H1 (cell line): ENCODE measurements around the gene SYNPO. TPM values are rescaled to one million over a fixed set of nuclear protein-coding genes. Genes with fewer than 3 reads are reported as not detected.

Source experiments
- ATF3 ChIP-seq: IDR thresholded peaks from 2 replicates; pipeline ENCODE4 v1.6.1; 2011; ENCODE audit warnings: low read depth, mild to moderate bottlenecking, low read length; ENCODE audit not compliant: insufficient read depth
- GTF2F1 ChIP-seq: IDR thresholded peaks from 2 replicates; pipeline ENCODE4 v1.6.1; 2012; ENCODE audit warnings: low read depth, low read length, improper control_type of control experiment, borderline replicate concordance
- polyA plus RNA-seq, 7 experiments: library from polyadenylated mRNA; depleted of rRNA in 3 of 7; stranded (reverse) in 5 of 7; unstranded in 2 of 7; fragments of >200 nt in 5 of 7; fragments of 200-250 nt in 2 of 7; gene quantifications; 1 replicate in 5 of 7; 2 replicates in 1 of 7; 4 replicates in 1 of 7; pipeline versions ENCODE4 v1.2.1 to v1.2.3, GENCODE V29; 2011 to 2013; ENCODE audit warnings: missing spikeins in 2 of 7, mixed read lengths in 2 of 7
- total RNA-seq: library from RNA; stranded (reverse); fragmentation: NEBNext Ultra II Directional; extraction: Animal tissue kit (Norgen Biotek cat#: 25700); gene quantifications from 2 replicates; pipeline ENCODE4 v1.2.1, GENCODE V29; 2021
- TF ChIP-seq, protein P1 (sequence below): IDR thresholded peaks from 2 replicates; pipeline ENCODE4 v1.6.1; 2012; ENCODE audit warnings: inconsistent platforms

The SYNPO gene
- total and polyA plus RNA-seq, 2 of the 8 experiments (the other 6 are each of a cell fraction or from before 2014, with no cell fraction given) = 2.3 TPM

GRCh38 chr5:150593593-150593992 lies 46.9 kb upstream of the SYNPO start (continued):
- TF ChIP-seq, protein P1, sequence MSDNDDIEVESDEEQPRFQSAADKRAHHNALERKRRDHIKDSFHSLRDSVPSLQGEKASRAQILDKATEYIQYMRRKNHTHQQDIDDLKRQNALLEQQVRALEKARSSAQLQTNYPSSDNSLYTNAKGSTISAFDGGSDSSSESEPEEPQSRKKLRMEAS = no peak
- no peak for TF ChIP-seq ATF3
- no peak for TF ChIP-seq GTF2F1
